GM21825 (cell line): ENCODE data around the gene CLK2.
"Not testable (repeated sequence)": the region's sequence is repeated elsewhere in the genome, so short reads cannot be mapped to it uniquely, and the experiment has no call there.

Experiments
- ATAC-seq: cut with Tn5 transposase; IDR thresholded peaks from one replicate; pipeline ENCODE4 v1.9.1; 2021; ENCODE audit warnings: mild to moderate bottlenecking, moderate library complexity; ENCODE audit not compliant: unreplicated experiment

Gene CLK2

GRCh38 chr1:155244368-155245162, 28.7 kb downstream of the CLK2 start:
- peak; percentile 83 for ATAC-seq

- ATAC-seq = no peak
Measured at GRCh38 chr1:155242805-155243358, 30.4 kb downstream of the CLK2 start.

- no peak for ATAC-seq
Measured at GRCh38 chr1:155241841-155242264, 31.5 kb downstream of the CLK2 start.

- ATAC-seq = no peak
Measured at GRCh38 chr1:155241069-155241679, 32.1 kb downstream of the CLK2 start.

GRCh38 chr1:155236451-155236850, 36.9 kb downstream of the CLK2 start:
- no peak for ATAC-seq

GRCh38 chr1:155235375-155235774, 37.9 kb downstream of the CLK2 start:
- not testable (repeated sequence) for ATAC-seq

GRCh38 chr1:155233502-155233901, 39.8 kb downstream of the CLK2 start:
- not testable (repeated sequence) for ATAC-seq

GRCh38 chr1:155232001-155232978, 41.0 kb downstream of the CLK2 start:
- ATAC-seq = not testable (repeated sequence)

- not testable (repeated sequence) for ATAC-seq
Measured at GRCh38 chr1:155231302-155231701, 42.0 kb downstream of the CLK2 start.

- no peak for ATAC-seq
Measured at GRCh38 chr1:155228096-155228427, 45.2 kb downstream of the CLK2 start.

GRCh38 chr1:155227261-155228095, 45.8 kb downstream of the CLK2 start:
- peak; percentile 79 for ATAC-seq

GRCh38 chr1:155226910-155227260, 46.4 kb downstream of the CLK2 start:
- no peak for ATAC-seq

- ATAC-seq = peak; percentile 35
Measured at GRCh38 chr1:155226188-155226909, 47.0 kb downstream of the CLK2 start.

GRCh38 chr1:155225404-155225759, 47.9 kb downstream of the CLK2 start:
- ATAC-seq = not testable (repeated sequence)

- ATAC-seq = no peak
Measured at GRCh38 chr1:155223047-155223446, 50.3 kb downstream of the CLK2 start.

GRCh38 chr1:155220211-155220965, 52.9 kb downstream of the CLK2 start:
- not testable (repeated sequence) for ATAC-seq

GRCh38 chr1:155219592-155220031, 53.7 kb downstream of the CLK2 start:
- ATAC-seq = no peak

GRCh38 chr1:155218854-155219591, 54.3 kb downstream of the CLK2 start:
- no peak for ATAC-seq
